ENCODE measurements around the gene CLPTM1L.
"Not testable (repeated sequence)": the region's sequence is repeated elsewhere in the genome, so short reads cannot be mapped to it uniquely, and the experiment has no call there.

CLPTM1L gene

GRCh38 chr5:1333986-1334385 is 10.9 kb downstream of the CLPTM1L start:
- ChIA-PET POLR2A (no interaction called here), CTCF (no interaction called here)
- H3K36me3 ChIP-seq (ENCODE audit: control insufficient read depth in 2 of 2, insufficient read depth in 1 of 2, low read length in 2 of 2): peaks cover 8 to 97% of the 10 kb centered on the region in 2 experiments
- TF ChIP-seq ZNF155 (tag by site-specific recombination; IDR thresholded peaks at IDR 0.05) (no peak), YY1 (tag by site-specific recombination; IDR thresholded peaks at IDR 0.05) (no peak), ZNF510 (tag by site-specific recombination; IDR thresholded peaks at IDR 0.05; ENCODE audit: insufficient replicate concordance) (no peak), KLF10 (tag by site-specific recombination; IDR thresholded peaks at IDR 0.05) (no peak), ZNF175 (tag by site-specific recombination; IDR thresholded peaks at IDR 0.05) (no peak), KLF17 (tag by site-specific recombination; IDR thresholded peaks at IDR 0.05) (no peak), ZSCAN16 (tag by site-specific recombination; IDR thresholded peaks at IDR 0.05) (no peak), ZNF341 (tag by site-specific recombination; IDR thresholded peaks at IDR 0.05; ENCODE audit: low read depth) (no peak), ZFP37 (tag by site-specific recombination; IDR thresholded peaks at IDR 0.05) (no peak)
- no peak overlapping the region for H3K27ac ChIP-seq (ENCODE audit: extremely low read depth, low read depth, low read length)
- H3K9me3 ChIP-seq (ENCODE audit: control insufficient read depth, insufficient read depth, low read depth, low read length): no peaks in the 10 kb centered on the region
- no peaks in the 10 kb centered on the region for H3K4me1 ChIP-seq (ENCODE audit: control insufficient read depth, insufficient read depth, low read length)
- no peak overlapping the region for H3K4me3 ChIP-seq (ENCODE audit: low read depth, low read length)

DNA sequence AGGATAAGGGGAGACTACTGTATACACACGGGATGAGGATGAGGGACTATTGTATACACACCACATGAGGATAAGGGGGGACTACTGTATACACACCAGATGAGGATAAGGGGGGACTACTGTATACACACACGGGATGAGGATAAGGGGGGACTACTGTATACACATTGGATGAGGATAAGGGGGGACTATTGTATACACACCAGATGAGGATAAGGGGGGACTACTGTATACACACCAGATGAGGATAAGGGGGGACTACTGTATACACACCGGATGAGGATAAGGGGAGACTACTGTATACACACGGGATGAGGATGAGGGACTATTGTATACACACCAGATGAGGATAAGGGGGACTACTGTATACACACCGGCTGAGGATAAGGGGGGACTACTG is 11.6 kb downstream of the CLPTM1L start:
- POLR2A ChIA-PET; CTCF ChIA-PET; H3K4me1 ChIP-seq (ENCODE audit: control insufficient read depth, insufficient read depth, low read length); H3K4me3 ChIP-seq (ENCODE audit: low read depth, low read length); H3K9me3 ChIP-seq (ENCODE audit: control insufficient read depth, insufficient read depth, low read depth, low read length); H3K27ac ChIP-seq (ENCODE audit: extremely low read depth, low read depth, low read length): not testable (repeated sequence)
- peaks cover 8 to 93% of the 10 kb centered on the region in 2 experiments for H3K36me3 ChIP-seq (ENCODE audit: control insufficient read depth in 2 of 2, insufficient read depth in 1 of 2, low read length in 2 of 2)

DNA sequence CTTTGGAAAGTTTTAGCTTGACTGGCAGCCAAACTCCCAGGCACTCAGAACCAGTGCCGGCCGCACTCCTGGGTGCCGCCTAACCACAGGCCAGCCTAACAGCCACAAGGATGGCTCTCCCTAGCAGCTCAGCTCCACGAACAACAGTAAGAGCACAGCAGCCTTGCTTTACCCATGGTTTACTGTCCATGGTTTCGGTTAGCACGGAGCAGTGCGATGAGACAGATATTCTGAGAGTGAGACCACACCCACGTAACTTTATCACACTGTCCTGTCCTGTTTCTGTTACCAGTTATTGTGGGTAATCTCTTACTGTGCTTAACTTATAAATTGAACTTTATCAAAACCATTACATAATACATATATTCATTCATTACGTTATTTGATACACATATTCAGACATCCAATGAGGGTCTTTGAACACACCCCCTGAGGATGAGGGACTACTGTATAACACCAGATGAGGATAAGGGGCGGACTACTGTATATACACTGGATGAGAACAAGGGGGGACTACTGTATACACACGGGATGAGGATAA is 12.4 kb downstream of the CLPTM1L start:
- peaks cover 8 to 85% of the 10 kb centered on the region in 2 experiments for H3K36me3 ChIP-seq (ENCODE audit: control insufficient read depth in 2 of 2, insufficient read depth in 1 of 2, low read length in 2 of 2)
- H3K9me3 ChIP-seq (ENCODE audit: control insufficient read depth, insufficient read depth, low read depth, low read length): no peaks in the 10 kb centered on the region
- no peak overlapping the region for H3K4me3 ChIP-seq (ENCODE audit: low read depth, low read length)
- no peaks in the 10 kb centered on the region for H3K4me1 ChIP-seq (ENCODE audit: control insufficient read depth, insufficient read depth, low read length)
- H3K27ac ChIP-seq (ENCODE audit: extremely low read depth, low read depth, low read length): no peak overlapping the region
- POLR2A ChIA-PET: no interaction called here
- CTCF ChIA-PET: no interaction called here
- peak; percentile 69; the same call in 1 of the 2 replicates for TF ChIP-seq ZNF121 (tag by site-specific recombination; IDR thresholded peaks at IDR 0.05)
- TF ChIP-seq, protein P1, sequence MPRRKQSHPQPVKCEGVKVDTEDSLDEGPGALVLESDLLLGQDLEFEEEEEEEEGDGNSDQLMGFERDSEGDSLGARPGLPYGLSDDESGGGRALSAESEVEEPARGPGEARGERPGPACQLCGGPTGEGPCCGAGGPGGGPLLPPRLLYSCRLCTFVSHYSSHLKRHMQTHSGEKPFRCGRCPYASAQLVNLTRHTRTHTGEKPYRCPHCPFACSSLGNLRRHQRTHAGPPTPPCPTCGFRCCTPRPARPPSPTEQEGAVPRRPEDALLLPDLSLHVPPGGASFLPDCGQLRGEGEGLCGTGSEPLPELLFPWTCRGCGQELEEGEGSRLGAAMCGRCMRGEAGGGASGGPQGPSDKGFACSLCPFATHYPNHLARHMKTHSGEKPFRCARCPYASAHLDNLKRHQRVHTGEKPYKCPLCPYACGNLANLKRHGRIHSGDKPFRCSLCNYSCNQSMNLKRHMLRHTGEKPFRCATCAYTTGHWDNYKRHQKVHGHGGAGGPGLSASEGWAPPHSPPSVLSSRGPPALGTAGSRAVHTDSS (tag by site-specific recombination; IDR thresholded peaks at IDR 0.05): no peak
- TF ChIP-seq REST (tag by site-specific recombination; IDR thresholded peaks at IDR 0.05): 0 out of 2 replicates have a peak, but pooled peaks have one; percentile 36
- TF ChIP-seq ZNF555 (tag by site-specific recombination; conservative IDR thresholded peaks at IDR 0.05): no peak
- TF ChIP-seq SP3 (tag by site-specific recombination; IDR thresholded peaks at IDR 0.05): no peak
- TF ChIP-seq ZNF600 (tag by site-specific recombination; IDR thresholded peaks at IDR 0.05): peak; percentile 69
- TF ChIP-seq ATF2 (tag by site-specific recombination; IDR thresholded peaks at IDR 0.05; ENCODE audit: low read depth): peak; percentile 16; the same call in 1 of the 2 replicates
- no peak for TF ChIP-seq ZNF670 (tag by site-specific recombination; IDR thresholded peaks at IDR 0.05; ENCODE audit: low read depth)
- TF ChIP-seq ZNF843 (tag by site-specific recombination; IDR thresholded peaks at IDR 0.05): no peak
- TF ChIP-seq, protein P2, sequence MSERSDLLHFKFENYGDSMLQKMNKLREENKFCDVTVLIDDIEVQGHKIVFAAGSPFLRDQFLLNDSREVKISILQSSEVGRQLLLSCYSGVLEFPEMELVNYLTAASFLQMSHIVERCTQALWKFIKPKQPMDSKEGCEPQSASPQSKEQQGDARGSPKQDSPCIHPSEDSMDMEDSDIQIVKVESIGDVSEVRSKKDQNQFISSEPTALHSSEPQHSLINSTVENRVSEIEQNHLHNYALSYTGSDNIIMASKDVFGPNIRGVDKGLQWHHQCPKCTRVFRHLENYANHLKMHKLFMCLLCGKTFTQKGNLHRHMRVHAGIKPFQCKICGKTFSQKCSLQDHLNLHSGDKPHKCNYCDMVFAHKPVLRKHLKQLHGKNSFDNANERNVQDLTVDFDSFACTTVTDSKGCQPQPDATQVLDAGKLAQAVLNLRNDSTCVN (tag by site-specific recombination; optimal IDR thresholded peaks at IDR 0.05): no peak
- TF ChIP-seq KLF17 (tag by site-specific recombination; IDR thresholded peaks at IDR 0.05): no peak
- TF ChIP-seq ZNF514 (tag by site-specific recombination; IDR thresholded peaks at IDR 0.05): no peak

Data from HEK293 (cell line).